HCT116 (cell line): ENCODE measurements around the gene RHD. TPM values are rescaled to one million over a fixed set of nuclear protein-coding genes. Genes with fewer than 3 reads are reported as not detected.
"Not testable (repeated sequence)": the region's sequence is repeated elsewhere in the genome, so short reads cannot be mapped to it uniquely, and the experiment has no call there.

Experiments
- ATAC-seq: fragments of 200-7000 bp; cut with Tn5 transposase; 2 replicates; pipeline ENCODE4 v1.9.1; 2020; ENCODE audit warnings: mild to moderate bottlenecking, moderate library complexity
- BruUV-seq: library from RNA; stranded (reverse); fragments of 400-500 nt; replicated peaks from 2 replicates; lab custom pipeline; 2021; lab: Mats Ljungman, UMichigan
- CTCF ChIA-PET: fragments of 300-600 bp; sonication (Branson Sonifier 250); formaldehyde crosslinking; loops from one replicate; lab custom pipeline; 2021; ENCODE audit warnings: antibody characterized with exemption; lab: Charles Lee
- POLR2A ChIA-PET: fragments of 300-600, 350-600 bp; sonication (Branson Sonifier 250); formaldehyde crosslinking; loops from one replicate; lab custom pipeline; 2021; ENCODE audit warnings: antibody characterized with exemption; lab: Charles Lee
- RAD21 ChIA-PET, 2 experiments: fragments of 300-600 bp; sonication (Branson Sonifier 250); formaldehyde crosslinking; loops; one replicate each; lab custom pipeline; 2023; ENCODE audit warnings: low total read pairs in 2 of 2; ENCODE audit not compliant: uncharacterized antibody in 2 of 2, unreplicated experiment in 2 of 2, low non-redundant PET in 1 of 2; lab: Charles Lee
- DNase-seq: peaks from one replicate; pipeline ENCODE4 v3.0.0-alpha.2; 2010; ENCODE audit warnings: low read depth, low spot score
- H2AFZ ChIP-seq: fragments of 200-600 bp; shearing (Covaris generic), sonication (generic); 2 replicates; pipeline ENCODE4 v1.6.1; 2017; ENCODE audit warnings: low read depth, mixed run types, mixed read lengths, antibody characterized with exemption, low read length; ENCODE audit not compliant: poor library complexity, severe bottlenecking
- H3K27ac ChIP-seq: 2 replicates; pipeline ENCODE4 v1.5.1; 2012; ENCODE audit warnings: low read depth, low read length
- H3K27me3 ChIP-seq: fragments of 200-600 bp; sonication (generic); 2 replicates; pipeline ENCODE4 v1.6.1; 2016; ENCODE audit warnings: mixed run types, low read length, mixed read lengths; ENCODE audit not compliant: insufficient read depth
- H3K36me3 ChIP-seq, 2 experiments: fragments of 200-500 bp in 1 of 2; fragments of 200-600 bp in 1 of 2; sonication (Bioruptor generic) in 1 of 2; sonication (generic) in 1 of 2; 2 replicates each; pipeline versions ENCODE4 v1.5.1 to v1.6.1; 2014 to 2016; ENCODE audit warnings: low read length in 2 of 2, inconsistent platforms in 1 of 2, mixed read lengths in 1 of 2, mixed run types in 1 of 2; ENCODE audit not compliant: insufficient read depth in 2 of 2, control insufficient read depth in 1 of 2
- H3K4me1 ChIP-seq, 2 experiments: fragments of 200-600 bp in 1 of 2; sonication (generic) in 1 of 2; 2 replicates each; pipeline versions ENCODE4 v1.5.1 to v1.6.1; 2012 to 2017; ENCODE audit warnings: low read length in 2 of 2, inconsistent platforms in 1 of 2, mild to moderate bottlenecking in 1 of 2, mixed read lengths in 1 of 2, mixed run types in 1 of 2, moderate library complexity in 1 of 2; ENCODE audit not compliant: insufficient read depth in 2 of 2, control insufficient read depth in 1 of 2
- H3K4me2 ChIP-seq: fragments of 200-600 bp; sonication (generic); 2 replicates; pipeline ENCODE4 v1.6.1; 2017; ENCODE audit warnings: mixed run types, low read length, mixed read lengths
- H3K4me3 ChIP-seq, 2 experiments: fragments of 200-600 bp in 1 of 2; sonication (generic) in 1 of 2; replicated peaks in 1 of 2; 2 replicates each; pipeline ENCODE4 v1.5.1; 2011 to 2016; ENCODE audit warnings: low read length in 2 of 2, control low read depth in 1 of 2, low read depth in 1 of 2, mild to moderate bottlenecking in 1 of 2, mixed read lengths in 1 of 2, mixed run types in 1 of 2
- H3K79me2 ChIP-seq: fragments of 200-600 bp; sonication (generic); 2 replicates; pipeline ENCODE4 v1.6.1; 2017; ENCODE audit warnings: mild to moderate bottlenecking, mixed run types, low read length, moderate library complexity, mixed read lengths; ENCODE audit not compliant: insufficient read depth
- H3K9ac ChIP-seq: fragments of 200-600 bp; sonication (generic); 2 replicates; pipeline ENCODE4 v1.6.1; 2016; ENCODE audit warnings: low read length, mixed read lengths
- H3K9me2 ChIP-seq: fragments of 200-600 bp; sonication (generic), shearing (Covaris generic); 2 replicates; pipeline ENCODE4 v1.6.1; 2017; ENCODE audit warnings: mixed run types, mild to moderate bottlenecking, moderate library complexity; ENCODE audit not compliant: insufficient read depth
- H3K9me3 ChIP-seq, 2 experiments: fragments of 200-500 bp in 1 of 2; fragments of 200-600 bp in 1 of 2; sonication (Bioruptor generic) in 1 of 2; sonication (generic) in 1 of 2; 2 replicates each; pipeline ENCODE4 v1.6.1; 2014 to 2017; ENCODE audit warnings: low read length in 2 of 2, mixed read lengths in 2 of 2, inconsistent platforms in 1 of 2, low read depth in 1 of 2, mild to moderate bottlenecking in 1 of 2, mixed run types in 1 of 2, moderate library complexity in 1 of 2; ENCODE audit not compliant: control insufficient read depth in 1 of 2, insufficient read depth in 1 of 2
- H4K20me1 ChIP-seq: fragments of 200-600 bp; sonication (generic), shearing (Covaris generic); 2 replicates; pipeline ENCODE4 v1.6.1; 2017; ENCODE audit warnings: mixed run types, mild to moderate bottlenecking, moderate library complexity; ENCODE audit not compliant: insufficient read depth
- CBX3 ChIP-seq: IDR thresholded peaks from 2 replicates; pipeline ENCODE4 v1.6.1; 2012; ENCODE audit warnings: low read depth
- CTCF ChIP-seq, 3 experiments: fragments of 200-600 bp in 1 of 3; sonication (generic) in 1 of 3; IDR thresholded peaks in 2 of 3; conservative IDR thresholded peaks in 1 of 3; 2 replicates each; pipeline ENCODE4 v1.5.1; 2012 to 2017; ENCODE audit warnings: low read depth in 2 of 3, low read length in 2 of 3, antibody characterized with exemption in 1 of 3, borderline replicate concordance in 1 of 3, control low read depth in 1 of 3, mild to moderate bottlenecking in 1 of 3, mixed read lengths in 1 of 3, mixed run types in 1 of 3, moderate library complexity in 1 of 3; ENCODE audit not compliant: insufficient read depth in 1 of 3
- ELF1 ChIP-seq: IDR thresholded peaks from 2 replicates; pipeline ENCODE4 v1.6.1; 2012; ENCODE audit warnings: low read depth, borderline replicate concordance
- JUND ChIP-seq: IDR thresholded peaks from 2 replicates; pipeline ENCODE4 v1.6.1; 2012
- MAX ChIP-seq: IDR thresholded peaks from 2 replicates; pipeline ENCODE4 v1.6.1; 2012
- RAD21 ChIP-seq: IDR thresholded peaks from 2 replicates; pipeline ENCODE4 v1.6.1; 2012; ENCODE audit warnings: low read depth, mild to moderate bottlenecking
- SIN3A ChIP-seq: IDR thresholded peaks from 2 replicates; pipeline ENCODE4 v1.6.1; 2012; ENCODE audit warnings: low read depth
- SP1 ChIP-seq: IDR thresholded peaks from 2 replicates; pipeline ENCODE4 v1.6.1; 2012; ENCODE audit warnings: low read depth
- SRF ChIP-seq: IDR thresholded peaks from 2 replicates; pipeline ENCODE4 v1.6.1; 2012; ENCODE audit warnings: low read depth
- TCF7L2 ChIP-seq: IDR thresholded peaks from 2 replicates; pipeline ENCODE4 v1.7.0; 2011; ENCODE audit warnings: borderline replicate concordance, inconsistent platforms; ENCODE audit not compliant: insufficient read depth, insufficient read length; ENCODE audit errors: extremely low read depth
- ZFX ChIP-seq: fragments of 450-650 bp; IDR thresholded peaks from 2 replicates; pipeline ENCODE4 v1.6.1; 2017
- ZNF274 ChIP-seq: fragments of 200-500 bp; sonication (Bioruptor generic); IDR thresholded peaks from 2 replicates; pipeline ENCODE4 v1.6.1; 2014; ENCODE audit warnings: mild to moderate bottlenecking, low read depth, low read length, inconsistent platforms
- intact Hi-C: fragments of 100-400 bp; cut with micrococcal nuclease; formaldehyde crosslinking; loops from 2 replicates; pipeline ENCODE4 v1.10.0; 2022
- total RNA-seq: library from RNA; stranded (reverse); gene quantifications from one replicate; pipeline ENCODE4 v1.2.1, GENCODE V29; 2021; ENCODE audit not compliant: unreplicated experiment
- TF ChIP-seq, protein P1 (sequence below): IDR thresholded peaks from 2 replicates; pipeline ENCODE4 v1.6.1; 2012

Gene RHD
- total RNA-seq, 1 experiment from 2014 or later: not detected

- H3K9ac ChIP-seq: no peak overlapping the region
- H3K4me3 ChIP-seq: no peak overlapping the region
- no TSS peak for BruUV-seq
- H3K4me2 ChIP-seq: no peak overlapping the region
- H3K79me2 ChIP-seq: no peaks in the 10 kb centered on the region
- H4K20me1 ChIP-seq: no peaks in the 10 kb centered on the region
- TF ChIP-seq JUND (no peak), TCF7L2 (no peak), ELF1 (no peak), ZFX (no peak), SRF (no peak), ZNF274 (no peak), MAX (no peak), SP1 (no peak), RAD21 (no peak), SIN3A (no peak), CBX3 (no peak)
- TF ChIP-seq, protein P1, sequence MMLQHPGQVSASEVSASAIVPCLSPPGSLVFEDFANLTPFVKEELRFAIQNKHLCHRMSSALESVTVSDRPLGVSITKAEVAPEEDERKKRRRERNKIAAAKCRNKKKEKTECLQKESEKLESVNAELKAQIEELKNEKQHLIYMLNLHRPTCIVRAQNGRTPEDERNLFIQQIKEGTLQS: no peak
- H3K9me2 ChIP-seq: no peaks in the 10 kb centered on the region
- 0 out of 4 replicates have a peak, but pooled peaks cover 0 to 5% of the 10 kb centered on the region in 2 experiments for H3K4me1 ChIP-seq
- ATAC-seq: no peak
- H3K27me3 ChIP-seq: no peaks in the 10 kb centered on the region
- no peak for DNase-seq
- ChIA-PET POLR2A (interaction anchor here (1.5 kb wide), 1 partner anchor 10 kb away, joined by 10 read pairs; the partner anchor contains the start of gene RSRP1), CTCF (interaction anchor here (1.0 kb wide), 1 partner anchor 241 kb away, joined by 3 read pairs; no protein-coding TSS in a partner anchor), RAD21 (no interaction called here)
- intact Hi-C loops: loop anchor here (10.0 kb wide), 1 partner anchor 558 kb away; the partner anchor contains the start of gene MTFR1L
- H2AFZ ChIP-seq: no peak overlapping the region
- no peaks in the 10 kb centered on the region; a peak in 1 of 4 replicates for H3K36me3 ChIP-seq
- no peaks in the 10 kb centered on the region for H3K9me3 ChIP-seq
- H3K27ac ChIP-seq: no peak overlapping the region
Measured at GRCh38 chr1:25257196-25257595, 15.1 kb upstream of the RHD start.

GRCh38 chr1:25259813-25260212 is 12.5 kb upstream of the RHD start:
- H3K9ac ChIP-seq, H3K79me2 ChIP-seq, BruUV-seq, H3K4me3 ChIP-seq, H3K27ac ChIP-seq, H3K27me3 ChIP-seq, RAD21 ChIA-PET, H3K9me3 ChIP-seq, H3K4me2 ChIP-seq, H2AFZ ChIP-seq, H3K36me3 ChIP-seq, H4K20me1 ChIP-seq, H3K9me2 ChIP-seq, DNase-seq, CTCF ChIA-PET, H3K4me1 ChIP-seq: not testable (repeated sequence)
- TF ChIP-seq RAD21: peak; percentile 49
- TF ChIP-seq CTCF (IDR thresholded peaks at IDR 0.05 in 2 of 3, conservative IDR thresholded peaks at IDR 0.05 in 1 of 3; ENCODE audit: borderline replicate concordance in 1 of 3, insufficient read depth in 1 of 3, low read depth in 2 of 3, low read length in 2 of 3): peak; percentile 9 to 29 (median 9); a peak in 3 of 6 replicates
- POLR2A ChIA-PET: interaction anchor here (1.9 kb wide), 1 partner anchor 13 kb away, joined by 8 read pairs; the partner anchor contains the start of gene RSRP1
- peak; percentile 87 for ATAC-seq
- intact Hi-C loops: loop anchor here (10.0 kb wide), 1 partner anchor 555 kb away; the partner anchor contains the start of gene MTFR1L

GRCh38 chr1:25260336-25260735 is 12.0 kb upstream of the RHD start:
- DNase-seq, intact Hi-C loops, H3K4me3 ChIP-seq, H3K27me3 ChIP-seq, H2AFZ ChIP-seq, H3K9me2 ChIP-seq, ATAC-seq, H3K9ac ChIP-seq, CTCF ChIA-PET, H3K9me3 ChIP-seq, BruUV-seq, H4K20me1 ChIP-seq, H3K36me3 ChIP-seq, H3K27ac ChIP-seq, H3K4me2 ChIP-seq, RAD21 ChIA-PET, H3K79me2 ChIP-seq, H3K4me1 ChIP-seq: not testable (repeated sequence)
- POLR2A ChIA-PET: interaction anchor here (1.9 kb wide), 1 partner anchor 13 kb away, joined by 8 read pairs; the partner anchor contains the start of gene RSRP1
